OCI-LY3 (cell line): ENCODE measurements around the gene S100A5.

Experiments used
- EZH2phosphoT487 ChIP-seq: fragments of 200-600 bp; shearing (Covaris generic); IDR thresholded peaks from 2 replicates; pipeline ENCODE4 v1.6.1; 2018; ENCODE audit warnings: antibody characterized with exemption, mixed run types, low read depth
- TF ChIP-seq, protein P1 (sequence below): fragments of 200-600, 300-600 bp; sonication (generic); IDR thresholded peaks from 2 replicates; pipeline ENCODE4 v1.5.1; 2014; ENCODE audit warnings: antibody characterized with exemption, low read length, low read depth

DNA sequence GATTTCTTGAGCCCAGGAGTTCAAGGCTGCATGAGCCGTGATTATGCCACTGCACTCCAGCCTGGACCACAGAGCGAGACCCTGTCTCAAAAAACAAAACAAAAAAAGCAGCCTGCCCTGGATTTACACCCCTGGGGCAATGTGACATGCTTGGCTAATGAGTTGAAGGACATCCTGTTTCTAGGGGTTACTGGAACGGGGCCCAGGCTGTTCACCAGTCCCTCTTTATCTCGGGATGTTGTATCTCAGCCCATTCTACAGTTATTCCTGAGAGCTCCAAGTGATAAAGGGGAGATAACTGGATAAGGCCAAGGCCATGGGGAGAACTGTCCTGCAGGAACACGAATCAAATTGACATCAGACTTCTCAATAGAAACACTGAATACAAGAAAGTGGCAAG is 46.6 kb upstream of the S100A5 start:
- TF ChIP-seq, protein P1, sequence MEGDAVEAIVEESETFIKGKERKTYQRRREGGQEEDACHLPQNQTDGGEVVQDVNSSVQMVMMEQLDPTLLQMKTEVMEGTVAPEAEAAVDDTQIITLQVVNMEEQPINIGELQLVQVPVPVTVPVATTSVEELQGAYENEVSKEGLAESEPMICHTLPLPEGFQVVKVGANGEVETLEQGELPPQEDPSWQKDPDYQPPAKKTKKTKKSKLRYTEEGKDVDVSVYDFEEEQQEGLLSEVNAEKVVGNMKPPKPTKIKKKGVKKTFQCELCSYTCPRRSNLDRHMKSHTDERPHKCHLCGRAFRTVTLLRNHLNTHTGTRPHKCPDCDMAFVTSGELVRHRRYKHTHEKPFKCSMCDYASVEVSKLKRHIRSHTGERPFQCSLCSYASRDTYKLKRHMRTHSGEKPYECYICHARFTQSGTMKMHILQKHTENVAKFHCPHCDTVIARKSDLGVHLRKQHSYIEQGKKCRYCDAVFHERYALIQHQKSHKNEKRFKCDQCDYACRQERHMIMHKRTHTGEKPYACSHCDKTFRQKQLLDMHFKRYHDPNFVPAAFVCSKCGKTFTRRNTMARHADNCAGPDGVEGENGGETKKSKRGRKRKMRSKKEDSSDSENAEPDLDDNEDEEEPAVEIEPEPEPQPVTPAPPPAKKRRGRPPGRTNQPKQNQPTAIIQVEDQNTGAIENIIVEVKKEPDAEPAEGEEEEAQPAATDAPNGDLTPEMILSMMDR = no peak
- TF ChIP-seq EZH2phosphoT487 = no peak
